ENCODE results near the gene NUDT16.

The NUDT16 gene

GRCh38 chr3:131432441-131432840 is 50.9 kb downstream of the NUDT16 start:
- no peak for FAIRE-seq
- no peak for DNase-seq (ENCODE audit: extremely low spot score, insufficient read length, low read depth)

GRCh38 chr3:131435000-131435399 is 53.4 kb downstream of the NUDT16 start:
- no peak for DNase-seq (ENCODE audit: extremely low spot score, insufficient read length, low read depth)
- FAIRE-seq, result no peak
